Glutamatergic neuron (in vitro differentiated cells): ENCODE results near the gene PROB1. TPM values are rescaled to one million over a fixed set of nuclear protein-coding genes. Genes with fewer than 3 reads are reported as not detected.

ENCODE experiments used
- DNase-seq: peaks from one replicate; pipeline ENCODE4 v3.0.0; 2022
- H3K27ac Mint-ChIP-seq: one replicate; pipeline ENCODE4 v1.8.0; 2020; ENCODE audit warnings: mild to moderate bottlenecking, mixed read lengths, inconsistent platforms; ENCODE audit not compliant: unreplicated experiment
- H3K27me3 Mint-ChIP-seq: one replicate; pipeline ENCODE4 v1.8.0; 2020; ENCODE audit warnings: mild to moderate bottlenecking, moderate library complexity, mixed read lengths, inconsistent platforms; ENCODE audit not compliant: unreplicated experiment
- H3K36me3 Mint-ChIP-seq: one replicate; pipeline ENCODE4 v1.8.0; 2020; ENCODE audit warnings: mild to moderate bottlenecking, mixed read lengths, inconsistent platforms; ENCODE audit not compliant: unreplicated experiment
- H3K4me1 Mint-ChIP-seq: one replicate; pipeline ENCODE4 v1.8.0; 2020; ENCODE audit warnings: mild to moderate bottlenecking, low read depth, mixed read lengths, inconsistent platforms; ENCODE audit not compliant: unreplicated experiment
- H3K4me3 Mint-ChIP-seq: one replicate; pipeline ENCODE4 v1.8.0; 2020; ENCODE audit warnings: mild to moderate bottlenecking, mixed read lengths, inconsistent platforms; ENCODE audit not compliant: unreplicated experiment
- H3K9me3 Mint-ChIP-seq: one replicate; pipeline ENCODE4 v1.8.0; 2020; ENCODE audit warnings: mild to moderate bottlenecking, moderate library complexity, mixed read lengths, inconsistent platforms; ENCODE audit not compliant: unreplicated experiment
- total RNA-seq: library from RNA; stranded (reverse); fragmentation: NEBNext Ultra II Directional; extraction: Animal tissue kit (Norgen Biotek cat#: 25700); gene quantifications from one replicate; pipeline ENCODE4 v1.2.1, GENCODE V29; 2021; ENCODE audit not compliant: unreplicated experiment
- TF ChIP-seq, protein P1 (sequence below): fragments of 200-600 bp; sonication (generic); IDR thresholded peaks from one replicate; pipeline ENCODE4 v1.5.0; 2021; ENCODE audit not compliant: partially characterized antibody, unreplicated experiment

PROB1 gene
- total RNA-seq, 1 donor from 2014 or later = 1.3 TPM

DNA sequence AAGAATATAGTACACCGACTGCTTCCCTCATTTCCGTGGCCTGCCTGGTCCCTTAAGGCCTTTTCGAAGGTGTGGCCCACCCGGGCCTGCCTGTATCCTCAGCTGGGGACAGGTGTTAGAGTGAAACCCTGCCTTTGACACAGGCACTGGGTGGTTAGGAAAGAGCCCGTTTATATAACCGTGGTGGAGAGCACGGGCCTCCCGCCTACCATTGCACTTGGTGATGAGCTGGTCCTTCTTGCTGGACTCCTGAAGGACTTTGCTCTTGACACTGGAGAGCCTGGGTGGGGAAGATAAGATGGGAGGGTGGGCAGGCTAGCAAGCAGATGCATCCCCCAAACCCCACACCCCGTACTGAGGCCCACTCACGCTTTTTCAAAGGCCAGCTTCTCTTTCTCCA lies 6.6 kb upstream of the PROB1 start:
- Mint-ChIP-seq H3K27me3 (no peaks in the 10 kb centered on the region), H3K27ac (no peak overlapping the region)

DNA sequence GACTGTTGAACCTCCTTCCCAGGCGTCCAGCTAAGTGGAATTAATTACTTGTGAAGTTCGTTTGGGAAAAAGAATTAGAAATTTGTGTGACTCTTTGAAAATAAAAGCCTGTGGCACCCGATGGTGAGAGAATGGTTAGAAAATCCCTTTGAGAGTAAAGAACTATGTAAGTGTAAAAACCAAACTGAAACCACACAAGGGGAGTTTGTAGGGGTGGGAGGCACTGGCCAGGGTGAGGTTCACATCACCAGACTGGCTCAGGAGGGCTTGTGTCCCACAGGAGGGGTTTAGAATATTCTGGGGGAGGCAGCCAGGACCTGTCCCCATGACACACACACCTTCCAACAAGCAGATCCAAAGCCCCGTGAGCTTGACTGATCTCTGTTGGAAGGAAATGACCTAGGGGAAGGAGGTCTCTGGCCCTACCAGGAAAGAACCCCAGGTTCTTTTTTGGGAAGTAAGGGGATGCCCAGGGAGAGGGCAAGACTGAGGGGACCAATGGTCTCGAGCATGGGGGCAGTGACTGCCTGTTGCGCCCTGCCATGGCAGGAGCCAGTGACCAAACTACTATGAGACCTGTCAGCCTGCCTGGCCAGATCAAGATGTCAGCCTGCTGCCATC lies 4.7 kb upstream of the PROB1 start:
- Mint-ChIP-seq H3K4me3 (no peak overlapping the region), H3K27me3 (peaks cover 5% of the 10 kb centered on the region), H3K36me3 (no peaks in the 10 kb centered on the region), H3K9me3 (peaks cover 6% of the 10 kb centered on the region), H3K27ac (no peak overlapping the region), H3K4me1 (peaks cover 4% of the 10 kb centered on the region)
- TF ChIP-seq, protein P1, sequence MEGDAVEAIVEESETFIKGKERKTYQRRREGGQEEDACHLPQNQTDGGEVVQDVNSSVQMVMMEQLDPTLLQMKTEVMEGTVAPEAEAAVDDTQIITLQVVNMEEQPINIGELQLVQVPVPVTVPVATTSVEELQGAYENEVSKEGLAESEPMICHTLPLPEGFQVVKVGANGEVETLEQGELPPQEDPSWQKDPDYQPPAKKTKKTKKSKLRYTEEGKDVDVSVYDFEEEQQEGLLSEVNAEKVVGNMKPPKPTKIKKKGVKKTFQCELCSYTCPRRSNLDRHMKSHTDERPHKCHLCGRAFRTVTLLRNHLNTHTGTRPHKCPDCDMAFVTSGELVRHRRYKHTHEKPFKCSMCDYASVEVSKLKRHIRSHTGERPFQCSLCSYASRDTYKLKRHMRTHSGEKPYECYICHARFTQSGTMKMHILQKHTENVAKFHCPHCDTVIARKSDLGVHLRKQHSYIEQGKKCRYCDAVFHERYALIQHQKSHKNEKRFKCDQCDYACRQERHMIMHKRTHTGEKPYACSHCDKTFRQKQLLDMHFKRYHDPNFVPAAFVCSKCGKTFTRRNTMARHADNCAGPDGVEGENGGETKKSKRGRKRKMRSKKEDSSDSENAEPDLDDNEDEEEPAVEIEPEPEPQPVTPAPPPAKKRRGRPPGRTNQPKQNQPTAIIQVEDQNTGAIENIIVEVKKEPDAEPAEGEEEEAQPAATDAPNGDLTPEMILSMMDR = no peak
- no peak for DNase-seq

More for the DNA sequence above, 6.6 kb upstream of the PROB1 start:
- peaks cover 4% of the 10 kb centered on the region for H3K4me1 Mint-ChIP-seq
- no peak overlapping the region for H3K4me3 Mint-ChIP-seq
- no peak for DNase-seq
- H3K36me3 Mint-ChIP-seq = no peaks in the 10 kb centered on the region
- TF ChIP-seq, protein P1 = no peak
- H3K9me3 Mint-ChIP-seq = peaks cover 6% of the 10 kb centered on the region

DNA sequence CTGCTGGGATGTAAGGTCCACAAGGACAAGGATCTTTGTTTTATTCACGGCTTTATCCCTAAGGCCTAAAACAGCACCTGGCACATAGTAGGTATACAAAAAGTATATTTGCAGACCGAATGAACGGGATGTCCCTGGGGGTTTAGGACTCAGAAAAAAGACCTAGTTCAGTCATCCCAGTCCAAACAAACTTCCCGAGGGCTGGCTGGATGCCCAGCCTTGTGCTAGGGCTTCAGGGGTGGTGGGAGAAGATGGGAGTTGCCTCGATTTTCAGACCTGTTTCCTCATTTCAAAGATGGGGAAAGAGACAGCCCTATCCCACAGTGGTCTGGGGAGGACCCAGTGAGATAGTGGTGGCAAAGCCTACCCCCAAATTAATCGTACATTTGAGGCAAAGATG lies 3.0 kb upstream of the PROB1 start:
- TF ChIP-seq, protein P1 = no peak
- H3K36me3 Mint-ChIP-seq = no peaks in the 10 kb centered on the region
- H3K27me3 Mint-ChIP-seq = peaks cover 5% of the 10 kb centered on the region
- peaks cover 5% of the 10 kb centered on the region for H3K9me3 Mint-ChIP-seq
- H3K4me3 Mint-ChIP-seq = no peak overlapping the region
- H3K27ac Mint-ChIP-seq = no peak overlapping the region
- peaks cover 1% of the 10 kb centered on the region for H3K4me1 Mint-ChIP-seq
- no peak for DNase-seq

DNA sequence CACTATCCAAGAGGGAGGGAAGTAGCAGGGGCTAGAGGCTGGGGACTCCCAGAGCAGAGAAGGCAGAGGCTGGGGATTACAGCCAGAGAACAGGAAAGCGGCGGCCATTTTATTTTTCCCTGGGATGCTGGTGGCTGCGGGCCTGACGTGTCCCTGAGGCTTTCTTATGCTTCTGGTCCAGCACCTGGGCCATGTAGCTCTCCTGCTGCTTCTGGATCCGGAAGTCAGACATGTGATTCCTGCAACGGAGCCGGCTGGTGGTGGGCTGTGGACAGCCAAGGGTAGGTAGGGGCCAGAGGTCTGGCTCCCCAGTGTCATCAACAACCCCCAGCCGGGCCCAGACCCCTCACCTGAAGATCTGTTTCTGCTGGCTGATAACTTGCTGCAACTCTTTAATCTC lies 1.8 kb upstream of the PROB1 start:
- H3K4me3 Mint-ChIP-seq = no peak overlapping the region
- TF ChIP-seq, protein P1 = no peak
- H3K36me3 Mint-ChIP-seq = no peaks in the 10 kb centered on the region
- peaks cover 8% of the 10 kb centered on the region for H3K27me3 Mint-ChIP-seq
- no peak overlapping the region for H3K27ac Mint-ChIP-seq
- no peaks in the 10 kb centered on the region for H3K9me3 Mint-ChIP-seq
- H3K4me1 Mint-ChIP-seq = no peaks in the 10 kb centered on the region
- no peak for DNase-seq

DNA sequence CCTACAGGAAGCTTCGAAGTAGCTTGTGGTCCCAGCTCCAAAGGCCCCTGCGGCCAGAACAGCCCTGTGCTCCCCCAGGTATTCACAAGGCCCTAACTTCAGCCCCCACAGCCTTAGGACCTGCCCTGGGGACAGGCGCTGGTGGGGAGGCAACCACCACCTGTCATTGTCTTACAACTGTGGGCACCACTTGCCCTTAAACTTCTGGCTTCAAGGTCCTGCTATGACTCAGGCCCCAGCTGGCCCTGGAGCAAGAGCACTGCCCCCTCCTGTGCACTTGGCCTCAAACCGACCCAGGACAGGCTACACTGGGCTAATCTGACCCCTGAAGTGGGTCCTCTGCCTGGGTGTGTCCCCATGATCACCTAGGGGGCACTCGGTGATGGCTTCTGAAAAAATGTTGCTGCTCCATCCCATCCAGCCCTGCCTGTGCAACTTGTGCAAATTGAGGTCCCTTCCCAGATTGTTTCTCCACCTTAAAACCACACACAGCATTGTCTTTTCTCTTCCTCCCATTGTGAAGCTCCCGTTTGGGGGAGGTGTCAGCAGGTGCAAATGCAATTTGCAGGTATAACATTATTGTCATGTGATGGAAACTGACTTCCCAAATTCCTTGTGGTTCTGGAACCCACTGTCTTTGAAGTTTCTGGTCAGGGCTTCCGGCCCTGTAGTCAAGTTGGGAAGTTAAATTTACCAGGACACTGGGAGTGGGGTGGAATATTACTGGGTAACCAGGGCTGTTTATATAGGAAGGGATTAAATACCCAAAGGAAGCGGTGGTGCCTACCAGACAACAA lies 1.1 kb upstream of the PROB1 start:
- H3K27me3 Mint-ChIP-seq = peaks cover 9% of the 10 kb centered on the region

More for the DNA sequence above, 1.1 kb upstream of the PROB1 start:
- Mint-ChIP-seq H3K4me1 (no peaks in the 10 kb centered on the region), H3K9me3 (no peaks in the 10 kb centered on the region), H3K4me3 (no peak overlapping the region), H3K27ac (no peak overlapping the region), H3K36me3 (no peaks in the 10 kb centered on the region)
- DNase-seq = no peak
- TF ChIP-seq, protein P1 = no peak
